ENCODE data around the gene MITF.
"Not testable (repeated sequence)": the region's sequence is repeated elsewhere in the genome, so short reads cannot be mapped to it uniquely, and the experiment has no call there.

MITF gene

DNA sequence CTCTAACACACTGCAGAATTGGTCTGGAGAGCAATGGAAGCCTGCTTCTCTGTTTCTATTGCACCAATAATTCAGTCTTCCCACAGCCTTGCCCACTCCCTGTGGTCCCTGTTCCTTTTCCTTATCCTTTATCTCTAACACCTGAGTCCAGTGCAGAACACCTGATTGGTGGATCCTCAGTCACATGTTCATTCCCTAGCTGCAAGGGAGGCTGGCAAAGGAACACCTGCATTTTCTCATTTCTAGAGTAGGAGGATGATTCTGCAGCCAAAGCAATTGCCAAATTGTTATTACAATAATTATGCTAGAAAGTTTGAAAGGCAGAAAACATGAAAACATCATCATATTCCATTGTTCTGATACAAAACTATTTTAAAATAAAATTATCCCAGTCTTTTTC lies 176.5 kb downstream of the MITF start:
- Histone ChIP-seq H3K4me1 (ENCODE audit: insufficient read depth, low read length, severe bottlenecking) (no peaks in the 10 kb centered on the region), H3K9me3 (ENCODE audit: low read length) (no peaks in the 10 kb centered on the region), H3K4me2 (ENCODE audit: low read length) (no peak overlapping the region), H3K27me3 (ENCODE audit: insufficient read depth, low read length) (no peaks in the 10 kb centered on the region), H3K36me3 (ENCODE audit: insufficient read depth, low read length) (no peaks in the 10 kb centered on the region), H3K27ac (ENCODE audit: low read depth, low read length, poor library complexity, severe bottlenecking) (no peak overlapping the region), H3K79me2 (ENCODE audit: insufficient read depth, low read length) (no peaks in the 10 kb centered on the region), H4K20me1 (ENCODE audit: insufficient read depth, low read length) (no peaks in the 10 kb centered on the region), H3K9ac (ENCODE audit: low read length) (no peak overlapping the region), H3F3A (ENCODE audit: insufficient read depth, low read length) (no peaks in the 10 kb centered on the region), H3K9me2 (ENCODE audit: low read depth, low read length) (no peaks in the 10 kb centered on the region), H2AFZ (ENCODE audit: low read length) (no peak overlapping the region), H3K4me3 (ENCODE audit: low read depth, low read length, poor library complexity, severe bottlenecking) (no peak overlapping the region)
- no peak for TF ChIP-seq EZH2 (IDR thresholded peaks at IDR 0.05; ENCODE audit: borderline replicate concordance, low read length)
- TF ChIP-seq CTCF (IDR thresholded peaks at IDR 0.05; ENCODE audit: low read length), result no peak

- not testable (repeated sequence) for H3K9me3 ChIP-seq (ENCODE audit: low read length); H2AFZ ChIP-seq (ENCODE audit: low read length); H3K9me2 ChIP-seq (ENCODE audit: low read depth, low read length); H3K4me1 ChIP-seq (ENCODE audit: insufficient read depth, low read length, severe bottlenecking); H3K27ac ChIP-seq (ENCODE audit: low read depth, low read length, poor library complexity, severe bottlenecking); H3K9ac ChIP-seq (ENCODE audit: low read length); H4K20me1 ChIP-seq (ENCODE audit: insufficient read depth, low read length); H3K27me3 ChIP-seq (ENCODE audit: insufficient read depth, low read length); H3K79me2 ChIP-seq (ENCODE audit: insufficient read depth, low read length); H3F3A ChIP-seq (ENCODE audit: insufficient read depth, low read length); H3K4me3 ChIP-seq (ENCODE audit: low read depth, low read length, poor library complexity, severe bottlenecking); H3K36me3 ChIP-seq (ENCODE audit: insufficient read depth, low read length); H3K4me2 ChIP-seq (ENCODE audit: low read length)
- peak; percentile 49 for TF ChIP-seq CTCF (IDR thresholded peaks at IDR 0.05; ENCODE audit: low read length)
Observed at GRCh38 chr3:69920009-69920408, 180.7 kb downstream of the MITF start.

DNA sequence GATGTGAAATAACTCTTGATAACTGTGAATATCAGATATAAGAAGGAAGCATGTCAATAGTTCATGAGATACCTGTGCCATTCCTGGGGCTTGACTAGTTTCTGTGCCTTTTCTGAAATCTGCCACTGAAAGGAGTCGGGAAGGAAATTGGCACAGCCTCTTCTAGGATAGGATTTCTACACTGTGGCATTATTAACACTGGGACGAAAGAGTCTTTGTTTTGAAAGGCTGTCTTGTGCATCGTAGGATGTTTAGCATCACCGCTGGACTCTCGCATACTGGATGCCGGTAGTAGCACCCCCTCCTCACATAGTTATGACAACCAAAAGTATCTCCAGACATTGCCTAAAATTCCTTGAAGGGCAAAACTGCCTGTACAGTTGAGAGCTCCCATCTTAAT lies 182.4 kb downstream of the MITF start:
- H3K9ac ChIP-seq (ENCODE audit: low read length), result no peak overlapping the region
- H3K79me2 ChIP-seq (ENCODE audit: insufficient read depth, low read length), result no peaks in the 10 kb centered on the region
- no peaks in the 10 kb centered on the region for H4K20me1 ChIP-seq (ENCODE audit: insufficient read depth, low read length)
- H2AFZ ChIP-seq (ENCODE audit: low read length), result no peak overlapping the region
- TF ChIP-seq CTCF (IDR thresholded peaks at IDR 0.05; ENCODE audit: low read length), result no peak
- no peak for TF ChIP-seq EZH2 (IDR thresholded peaks at IDR 0.05; ENCODE audit: borderline replicate concordance, low read length)
- H3K36me3 ChIP-seq (ENCODE audit: insufficient read depth, low read length), result no peaks in the 10 kb centered on the region
- H3K9me3 ChIP-seq (ENCODE audit: low read length), result no peaks in the 10 kb centered on the region
- no peaks in the 10 kb centered on the region for H3K27me3 ChIP-seq (ENCODE audit: insufficient read depth, low read length)
- no peaks in the 10 kb centered on the region for H3K4me1 ChIP-seq (ENCODE audit: insufficient read depth, low read length, severe bottlenecking)
- H3F3A ChIP-seq (ENCODE audit: insufficient read depth, low read length), result no peaks in the 10 kb centered on the region
- H3K9me2 ChIP-seq (ENCODE audit: low read depth, low read length), result no peaks in the 10 kb centered on the region
- no peak overlapping the region for H3K4me3 ChIP-seq (ENCODE audit: low read depth, low read length, poor library complexity, severe bottlenecking)
- H3K27ac ChIP-seq (ENCODE audit: low read depth, low read length, poor library complexity, severe bottlenecking), result no peak overlapping the region
- no peak overlapping the region for H3K4me2 ChIP-seq (ENCODE audit: low read length)

All from OCI-LY1 (cell line).